GM12878 (cell line): Measurements from ENCODE around the gene COL13A1. TPM values are rescaled to one million over a fixed set of nuclear protein-coding genes. Genes with fewer than 3 reads are reported as not detected.

Source experiments
- ATAC-seq: fragments of 200-7000 bp; cut with Tn5 transposase; 3 replicates; pipeline ENCODE4 v1.9.1; 2020; ENCODE audit warnings: mild to moderate bottlenecking, moderate library complexity
- BruUV-seq: library from RNA; stranded (reverse); fragments of 400-500 nt; replicated peaks from 2 replicates; lab custom pipeline; 2021; lab: Mats Ljungman, UMichigan
- CTCF ChIA-PET: fragments of 300-600 bp; sonication (Branson Sonifier 250); formaldehyde crosslinking; extraction: SDS; loops from one replicate; lab custom pipeline; 2021; ENCODE audit warnings: inconsistent platforms; lab: Yijun Ruan, JAX
- POLR2A ChIA-PET: fragments of 350-600 bp; formaldehyde crosslinking; extraction: SDS; loops from one replicate; lab custom pipeline; 2021; ENCODE audit warnings: inconsistent platforms; lab: Charles Lee
- RAD21 ChIA-PET: fragments of 300-600 bp; sonication (Branson Sonifier 250); formaldehyde crosslinking; loops from one replicate; lab custom pipeline; 2023; ENCODE audit warnings: antibody characterized with exemption; ENCODE audit not compliant: unreplicated experiment; lab: Charles Lee
- SMC1A ChIA-PET: fragments of 300-600 bp; sonication (Branson Sonifier 250); formaldehyde crosslinking; loops from one replicate; lab custom pipeline; 2023; ENCODE audit not compliant: unreplicated experiment, uncharacterized antibody; lab: Charles Lee
- DNase-seq: peaks from one replicate; pipeline ENCODE4 v3.0.0-alpha.2; 2011; ENCODE audit warnings: low read depth, low spot score
- FAIRE-seq: peaks from 3 replicates; lab custom pipeline; 2011; peaks lifted over from hg19 to GRCh38; lab: Jason Lieb, UNC
- H2AFZ ChIP-seq: 2 replicates; pipeline ENCODE4 v1.6.0; 2011; ENCODE audit warnings: low read depth, low read length, control low read depth; ENCODE audit not compliant: control insufficient read depth
- H3K27ac ChIP-seq: 2 replicates; pipeline ENCODE4 v1.5.1; 2011; ENCODE audit warnings: control low read depth; ENCODE audit not compliant: control insufficient read depth, insufficient read depth
- H3K27me3 ChIP-seq, 2 experiments: replicated peaks in 1 of 2; 2 replicates each; pipeline versions ENCODE4 v1.6.0 to v1.6.1; 2011; ENCODE audit warnings: low read length in 1 of 2; ENCODE audit not compliant: control insufficient read depth in 2 of 2, insufficient read depth in 2 of 2
- H3K36me3 ChIP-seq, 2 experiments: 2 replicates each; pipeline ENCODE4 v1.5.1; 2011; ENCODE audit warnings: low read length in 1 of 2; ENCODE audit not compliant: control insufficient read depth in 2 of 2, insufficient read depth in 2 of 2
- H3K4me1 ChIP-seq: 2 replicates; pipeline ENCODE4 v1.6.1; 2011; ENCODE audit warnings: mild to moderate bottlenecking, low read length, moderate library complexity, mixed read lengths; ENCODE audit not compliant: control insufficient read depth, insufficient read depth
- H3K4me2 ChIP-seq: 2 replicates; pipeline ENCODE4 v1.6.0; 2011; ENCODE audit warnings: control low read depth; ENCODE audit not compliant: control insufficient read depth, insufficient read depth
- H3K4me3 ChIP-seq: fragments of 200-600 bp; sonication (generic); 2 replicates; pipeline ENCODE4 v1.5.1; 2016
- H3K79me2 ChIP-seq: 2 replicates; pipeline ENCODE4 v1.6.0; 2011; ENCODE audit warnings: low read length; ENCODE audit not compliant: control insufficient read depth, insufficient read depth
- H3K9ac ChIP-seq: 2 replicates; pipeline ENCODE4 v1.8.0; 2011; ENCODE audit warnings: low read length, control low read depth, mixed read lengths; ENCODE audit not compliant: control insufficient read depth, insufficient read depth
- H3K9me3 ChIP-seq: replicated peaks from 3 replicates; pipeline ENCODE4 v1.5.1; 2011; ENCODE audit warnings: mild to moderate bottlenecking, low read length; ENCODE audit not compliant: control insufficient read depth, insufficient read depth
- H4K20me1 ChIP-seq: 2 replicates; pipeline ENCODE4 v1.6.0; 2011; ENCODE audit not compliant: control insufficient read depth, insufficient read depth
- CHD2 ChIP-seq: IDR thresholded peaks from 2 replicates; pipeline ENCODE4 v1.6.1; 2011; ENCODE audit warnings: low read depth, low read length, improper control_type of control experiment, borderline replicate concordance
- KLF5 ChIP-seq: fragments of 450-650 bp; IDR thresholded peaks from 2 replicates; pipeline ENCODE4 v1.6.1; 2014; ENCODE audit warnings: mild to moderate bottlenecking; ENCODE audit not compliant: partially characterized antibody
- MEF2B ChIP-seq: fragments of 450-650 bp; IDR thresholded peaks from 2 replicates; pipeline ENCODE4 v1.6.1; 2018; ENCODE audit warnings: mild to moderate bottlenecking, moderate library complexity; ENCODE audit not compliant: partially characterized antibody, poor library complexity, severe bottlenecking
- NFIC ChIP-seq: IDR thresholded peaks from 2 replicates; pipeline ENCODE4 v1.6.1; 2012; ENCODE audit warnings: low read depth, mild to moderate bottlenecking, inconsistent platforms, low read length, moderate library complexity
- PAX5 ChIP-seq: IDR thresholded peaks from 2 replicates; pipeline ENCODE4 v1.6.1; 2011; ENCODE audit warnings: low read depth, low read length, borderline replicate concordance
- WGBS: methylation state at CpG from one replicate; pipeline ENCODE4 v1.1.6; 2016; ENCODE audit warnings: low lambda C conversion rate; ENCODE audit not compliant: insufficient replicate concordance, insufficient coverage; ENCODE audit errors: missing lambda C conversion rate; 5-methylcytosine and 5-hydroxymethylcytosine counted together
- in situ Hi-C: fragments of 300-500 bp; cut with MboI; formaldehyde crosslinking; loops from 9 replicates; pipeline ENCODE4 v1.14.3; 2018; ENCODE audit warnings: mixed read lengths
- intact Hi-C: fragments of 100-400 bp; cut with micrococcal nuclease; formaldehyde crosslinking; loops from one replicate; pipeline ENCODE4 v1.14.2; 2022; ENCODE audit not compliant: unreplicated experiment
- polyA plus RNA-seq, 11 experiments: library from polyadenylated mRNA; depleted of rRNA in 4 of 11; unstranded in 6 of 11; stranded (reverse) in 5 of 11; fragments of >200 nt; fragmentation: Nextera tagmentation in 4 of 11; fragmentation: Illumina TruSeq in 1 of 11; extraction: Ambion mirVana in 4 of 11; extraction: Trizol in 1 of 11; gene quantifications; 1 replicate in 1 of 11; 2 replicates in 10 of 11; pipeline versions ENCODE4 v1.2.1 to v1.2.3, GENCODE V29; 2011 to 2016; ENCODE audit warnings: inconsistent platforms in 2 of 11, missing spikeins in 2 of 11, low read depth in 1 of 11
- total RNA-seq, 4 experiments: library from RNA; depleted of rRNA in 3 of 4; stranded (reverse); fragments of >200 nt in 3 of 4; fragmentation: Illumina TruSeq in 1 of 4; extraction: Trizol in 1 of 4; gene quantifications; 2 replicates each; pipeline versions ENCODE4 v1.2.1 to v1.2.3, GENCODE V29; 2013 to 2021
- TF ChIP-seq, protein P1 (sequence below): IDR thresholded peaks from 2 replicates; pipeline ENCODE4 v1.6.1; 2012; ENCODE audit warnings: low read depth, low read length, improper control_type of control experiment
- TF ChIP-seq, protein P2 (sequence below): IDR thresholded peaks from 2 replicates; pipeline ENCODE4 v1.6.1; 2012; ENCODE audit warnings: mild to moderate bottlenecking, low read depth, low read length
- TF ChIP-seq, protein P3 (sequence below): fragments of 150-350 bp; IDR thresholded peaks from 2 replicates; pipeline ENCODE4 v1.6.1; 2016; ENCODE audit warnings: low read depth, low read length

COL13A1 gene
- total and polyA plus RNA-seq, 10 of the 15 experiments (the other 5 are each of a cell fraction or from before 2014, with no cell fraction given), result 0.03 to 0.15 (median 0.05) TPM; not detected in 7

DNA sequence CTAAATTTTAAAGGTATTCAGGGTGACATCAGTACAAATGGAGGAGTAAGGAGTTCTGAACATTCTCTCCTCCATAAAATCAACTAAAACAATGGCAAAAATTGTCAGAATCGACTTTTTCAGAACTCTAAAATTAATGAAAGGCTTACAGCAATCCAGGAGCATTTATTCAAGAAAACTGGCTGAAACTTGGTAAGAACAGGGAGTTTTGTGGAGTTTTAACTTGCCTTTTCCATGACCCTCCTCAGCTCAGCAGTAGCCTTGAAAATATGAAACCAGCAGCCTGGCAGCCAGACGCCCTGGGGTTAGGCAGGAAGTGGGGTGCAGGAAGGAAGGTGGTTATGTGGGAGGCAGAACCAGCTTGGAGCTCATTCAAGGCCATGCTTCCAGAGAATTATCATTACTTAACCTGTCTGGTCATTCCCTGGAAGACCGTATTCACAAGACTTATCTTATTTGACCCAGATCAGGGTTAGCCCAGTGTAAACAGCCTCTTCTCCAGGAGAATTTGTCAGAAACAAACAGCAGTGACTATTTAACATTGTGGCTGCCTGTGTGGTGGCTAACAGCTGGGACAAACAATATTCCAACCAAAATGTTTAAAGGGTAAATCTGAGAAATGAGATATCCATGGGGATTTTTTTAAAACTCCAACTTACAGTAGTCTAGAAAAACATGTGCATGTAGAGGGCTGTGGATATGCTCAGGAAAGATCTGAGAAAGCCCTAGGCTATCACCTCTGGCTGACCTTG lies 175.3 kb downstream of the COL13A1 start:
- in situ Hi-C loops, result no loop called here
- no peak for FAIRE-seq
- intact Hi-C loops, result no loop called here
- Histone ChIP-seq H3K4me1 (no peaks in the 10 kb centered on the region), H3K4me2 (no peak overlapping the region), H3K9ac (no peak overlapping the region), H3K27ac (no peak overlapping the region), H3K9me3 (peaks cover 2% of the 10 kb centered on the region; the same call in 1 of the 3 replicates), H3K79me2 (no peaks in the 10 kb centered on the region), H2AFZ (no peak overlapping the region), H3K27me3 (peaks cover 0 to 3% of the 10 kb centered on the region in 2 experiments; a peak in 1 of 4 replicates), H4K20me1 (no peaks in the 10 kb centered on the region), H3K36me3 (no peaks in the 10 kb centered on the region)
- no peak for DNase-seq
- BruUV-seq, result no TSS peak
- SMC1A ChIA-PET, result no interaction called here
- ATAC-seq, result no peak
- CTCF ChIA-PET, result no interaction called here
- POLR2A ChIA-PET, result no interaction called here
- WGBS, result 31% methylated on average over 3 of the region's 3 CpGs
- TF ChIP-seq KLF5 (no peak), CHD2 (no peak), NFIC (no peak), MEF2B (no peak), PAX5 (no peak)
- TF ChIP-seq, protein P1, sequence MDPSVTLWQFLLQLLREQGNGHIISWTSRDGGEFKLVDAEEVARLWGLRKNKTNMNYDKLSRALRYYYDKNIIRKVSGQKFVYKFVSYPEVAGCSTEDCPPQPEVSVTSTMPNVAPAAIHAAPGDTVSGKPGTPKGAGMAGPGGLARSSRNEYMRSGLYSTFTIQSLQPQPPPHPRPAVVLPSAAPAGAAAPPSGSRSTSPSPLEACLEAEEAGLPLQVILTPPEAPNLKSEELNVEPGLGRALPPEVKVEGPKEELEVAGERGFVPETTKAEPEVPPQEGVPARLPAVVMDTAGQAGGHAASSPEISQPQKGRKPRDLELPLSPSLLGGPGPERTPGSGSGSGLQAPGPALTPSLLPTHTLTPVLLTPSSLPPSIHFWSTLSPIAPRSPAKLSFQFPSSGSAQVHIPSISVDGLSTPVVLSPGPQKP, result no peak
- TF ChIP-seq, protein P2, sequence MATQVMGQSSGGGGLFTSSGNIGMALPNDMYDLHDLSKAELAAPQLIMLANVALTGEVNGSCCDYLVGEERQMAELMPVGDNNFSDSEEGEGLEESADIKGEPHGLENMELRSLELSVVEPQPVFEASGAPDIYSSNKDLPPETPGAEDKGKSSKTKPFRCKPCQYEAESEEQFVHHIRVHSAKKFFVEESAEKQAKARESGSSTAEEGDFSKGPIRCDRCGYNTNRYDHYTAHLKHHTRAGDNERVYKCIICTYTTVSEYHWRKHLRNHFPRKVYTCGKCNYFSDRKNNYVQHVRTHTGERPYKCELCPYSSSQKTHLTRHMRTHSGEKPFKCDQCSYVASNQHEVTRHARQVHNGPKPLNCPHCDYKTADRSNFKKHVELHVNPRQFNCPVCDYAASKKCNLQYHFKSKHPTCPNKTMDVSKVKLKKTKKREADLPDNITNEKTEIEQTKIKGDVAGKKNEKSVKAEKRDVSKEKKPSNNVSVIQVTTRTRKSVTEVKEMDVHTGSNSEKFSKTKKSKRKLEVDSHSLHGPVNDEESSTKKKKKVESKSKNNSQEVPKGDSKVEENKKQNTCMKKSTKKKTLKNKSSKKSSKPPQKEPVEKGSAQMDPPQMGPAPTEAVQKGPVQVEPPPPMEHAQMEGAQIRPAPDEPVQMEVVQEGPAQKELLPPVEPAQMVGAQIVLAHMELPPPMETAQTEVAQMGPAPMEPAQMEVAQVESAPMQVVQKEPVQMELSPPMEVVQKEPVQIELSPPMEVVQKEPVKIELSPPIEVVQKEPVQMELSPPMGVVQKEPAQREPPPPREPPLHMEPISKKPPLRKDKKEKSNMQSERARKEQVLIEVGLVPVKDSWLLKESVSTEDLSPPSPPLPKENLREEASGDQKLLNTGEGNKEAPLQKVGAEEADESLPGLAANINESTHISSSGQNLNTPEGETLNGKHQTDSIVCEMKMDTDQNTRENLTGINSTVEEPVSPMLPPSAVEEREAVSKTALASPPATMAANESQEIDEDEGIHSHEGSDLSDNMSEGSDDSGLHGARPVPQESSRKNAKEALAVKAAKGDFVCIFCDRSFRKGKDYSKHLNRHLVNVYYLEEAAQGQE, result no peak
- TF ChIP-seq, protein P3, sequence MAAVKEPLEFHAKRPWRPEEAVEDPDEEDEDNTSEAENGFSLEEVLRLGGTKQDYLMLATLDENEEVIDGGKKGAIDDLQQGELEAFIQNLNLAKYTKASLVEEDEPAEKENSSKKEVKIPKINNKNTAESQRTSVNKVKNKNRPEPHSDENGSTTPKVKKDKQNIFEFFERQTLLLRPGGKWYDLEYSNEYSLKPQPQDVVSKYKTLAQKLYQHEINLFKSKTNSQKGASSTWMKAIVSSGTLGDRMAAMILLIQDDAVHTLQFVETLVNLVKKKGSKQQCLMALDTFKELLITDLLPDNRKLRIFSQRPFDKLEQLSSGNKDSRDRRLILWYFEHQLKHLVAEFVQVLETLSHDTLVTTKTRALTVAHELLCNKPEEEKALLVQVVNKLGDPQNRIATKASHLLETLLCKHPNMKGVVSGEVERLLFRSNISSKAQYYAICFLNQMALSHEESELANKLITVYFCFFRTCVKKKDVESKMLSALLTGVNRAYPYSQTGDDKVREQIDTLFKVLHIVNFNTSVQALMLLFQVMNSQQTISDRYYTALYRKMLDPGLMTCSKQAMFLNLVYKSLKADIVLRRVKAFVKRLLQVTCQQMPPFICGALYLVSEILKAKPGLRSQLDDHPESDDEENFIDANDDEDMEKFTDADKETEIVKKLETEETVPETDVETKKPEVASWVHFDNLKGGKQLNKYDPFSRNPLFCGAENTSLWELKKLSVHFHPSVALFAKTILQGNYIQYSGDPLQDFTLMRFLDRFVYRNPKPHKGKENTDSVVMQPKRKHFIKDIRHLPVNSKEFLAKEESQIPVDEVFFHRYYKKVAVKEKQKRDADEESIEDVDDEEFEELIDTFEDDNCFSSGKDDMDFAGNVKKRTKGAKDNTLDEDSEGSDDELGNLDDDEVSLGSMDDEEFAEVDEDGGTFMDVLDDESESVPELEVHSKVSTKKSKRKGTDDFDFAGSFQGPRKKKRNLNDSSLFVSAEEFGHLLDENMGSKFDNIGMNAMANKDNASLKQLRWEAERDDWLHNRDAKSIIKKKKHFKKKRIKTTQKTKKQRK, result no peak
- TF ChIP-seq, all 136 proteins: peak for 0
- RAD21 ChIA-PET, result no interaction called here
- H3K4me3 ChIP-seq, result no peak overlapping the region
